ENCODE results near the gene OR1L6. TPM values are rescaled to one million over a fixed set of nuclear protein-coding genes. Genes with fewer than 3 reads are reported as not detected.

OR1L6 gene
- total RNA-seq, 4 donors from 2014 or later: not detected

GRCh38 chr9:122788831-122789230, 46.7 kb downstream of the OR1L6 start, which contains the start of gene OR5C1:
OR5C1 (plus strand) TSS chr9:122788933; CDS start chr9:122788933, 0 bp downstream.
- DNase-seq (ENCODE audit: low spot score): no peak
- no peak for ATAC-seq (ENCODE audit: low FRiP score)
- TF ChIP-seq CTCF (IDR thresholded peaks at IDR 0.05): no peak

GRCh38 chr9:122789256-122790046, 47.3 kb downstream of the OR1L6 start:
- no peak for ATAC-seq (ENCODE audit: low FRiP score)
- DNase-seq (ENCODE audit: low spot score): no peak
- TF ChIP-seq CTCF (IDR thresholded peaks at IDR 0.05): no peak

GRCh38 chr9:122791872-122792669, 50.0 kb downstream of the OR1L6 start:
- no peak for DNase-seq (ENCODE audit: low spot score)
- no peak for TF ChIP-seq CTCF (IDR thresholded peaks at IDR 0.05)
- no peak for ATAC-seq (ENCODE audit: low FRiP score)

GRCh38 chr9:122797316-122798063, 55.4 kb downstream of the OR1L6 start:
- ATAC-seq (ENCODE audit: low FRiP score): no peak
- no peak for DNase-seq (ENCODE audit: low spot score)
- no peak for TF ChIP-seq CTCF (IDR thresholded peaks at IDR 0.05)

Other genes with a start within 250 kb of the OR1L6 start
- not detected for gene OR1J2, start 231.5 kb upstream of the OR1L6 start, total RNA-seq
- gene OR1J4, start 223.2 kb upstream of the OR1L6 start, total RNA-seq: not detected
- not detected for gene OR1N1, start 215.0 kb upstream of the OR1L6 start, total RNA-seq
- under 1 TPM in 1 of 4 donors, not detected in 3; 0.48 TPM for gene OR1N2, start 189.2 kb upstream of the OR1L6 start, total RNA-seq
- gene OR1L8, start 158.9 kb upstream of the OR1L6 start, total RNA-seq: not detected
- not detected for gene OR1Q1, start 127.6 kb upstream of the OR1L6 start, total RNA-seq
- gene OR1B1, start 84.7 kb upstream of the OR1L6 start, total RNA-seq: not detected
- gene OR1L1, start 80.6 kb upstream of the OR1L6 start, total RNA-seq: not detected
- not detected for gene OR1L3, start 67.2 kb upstream of the OR1L6 start, total RNA-seq
- not detected for gene OR1L4, start 18.3 kb upstream of the OR1L6 start, total RNA-seq
- gene OR5C1, start 46.6 kb downstream of the OR1L6 start, total RNA-seq: not detected
- not detected for gene OR1K1, start 57.8 kb downstream of the OR1L6 start, total RNA-seq
- gene PDCL, start 86.3 kb downstream of the OR1L6 start, total RNA-seq: 10 to 100 TPM; 10.8 to 23.5 (median 13.7) TPM
- gene RC3H2, start 163.1 kb downstream of the OR1L6 start, total RNA-seq: 10 to 100 TPM; 30.5 to 63.5 (median 41.3) TPM
- 10 to 100 TPM in 1 of 4 donors, 1 to 10 TPM in 3; 4.7 to 11.5 (median 7.2) TPM for gene ZBTB6, start 171.0 kb downstream of the OR1L6 start, total RNA-seq
- 1 to 10 TPM; 3.1 to 7.3 (median 3.6) TPM for gene ZBTB26, start 189.2 kb downstream of the OR1L6 start, total RNA-seq
- gene RABGAP1, start 198.7 kb downstream of the OR1L6 start, total RNA-seq: 10 to 100 TPM; 38.3 to 78.3 (median 48.5) TPM